K562 (cell line): ENCODE measurements around the gene CD151. TPM values are rescaled to one million over a fixed set of nuclear protein-coding genes. Genes with fewer than 3 reads are reported as not detected.

ENCODE experiments used
- BHLHE40 ChIP-seq: IDR thresholded peaks from 2 replicates; pipeline ENCODE4 v1.6.1; 2011; ENCODE audit warnings: low read length, improper control_type of control experiment
- CHD2 ChIP-seq: IDR thresholded peaks from 2 replicates; pipeline ENCODE4 v1.6.1; 2011; ENCODE audit warnings: low read depth, low read length
- CSDE1 ChIP-seq, 2 experiments: fragments of 450-650 bp; IDR thresholded peaks; 2 replicates each; pipeline ENCODE4 v1.6.1; 2016; ENCODE audit warnings: mild to moderate bottlenecking in 1 of 2
- FOXA3 ChIP-seq, 2 experiments: fragments of 450-650 bp in 1 of 2; sonication (generic) in 1 of 2; formaldehyde crosslinking; IDR thresholded peaks in 1 of 2; conservative IDR thresholded peaks in 1 of 2; 2 replicates each; pipeline versions ENCODE4 v1.4.0 to v1.8.0; 2020 to 2022; ENCODE audit warnings: mild to moderate bottlenecking in 2 of 2, missing genetic modification reagents in 1 of 2
- HIVEP1 ChIP-seq: fragments of 250-450 bp; sonication (Bioruptor Pico); IDR thresholded peaks from 2 replicates; pipeline ENCODE4 v1.4.0; 2020; ENCODE audit warnings: mild to moderate bottlenecking
- LARP7 ChIP-seq: fragments of 450-650 bp; IDR thresholded peaks from 2 replicates; pipeline ENCODE4 v1.6.1; 2016
- MBD2 ChIP-seq: sonication (generic); IDR thresholded peaks from 2 replicates; pipeline ENCODE4 v1.6.1; 2016; ENCODE audit warnings: low read depth, borderline replicate concordance
- MYNN ChIP-seq, 2 experiments: sonication (generic); formaldehyde crosslinking in 1 of 2; IDR thresholded peaks; 2 replicates each; pipeline versions ENCODE4 v1.5.0 to v1.6.1; 2016 to 2020; ENCODE audit warnings: antibody characterized with exemption in 1 of 2, missing genetic modification reagents in 1 of 2
- NFXL1 ChIP-seq: fragments of 450-650 bp; formaldehyde crosslinking; IDR thresholded peaks from 2 replicates; pipeline ENCODE4 v1.4.0; 2021; ENCODE audit warnings: mild to moderate bottlenecking
- POLR2H ChIP-seq: IDR thresholded peaks from 2 replicates; pipeline ENCODE4 v1.6.1; 2016; ENCODE audit warnings: missing genetic modification characterization, low read depth, mild to moderate bottlenecking, control low read depth, missing compliant biosample characterization, moderate library complexity
- PRMT5 ChIP-seq: sonication (generic); formaldehyde crosslinking; IDR thresholded peaks from 2 replicates; pipeline ENCODE4 v1.5.0; 2020; ENCODE audit warnings: missing genetic modification reagents
- SMAD3 ChIP-seq: fragments of 450-650 bp; formaldehyde crosslinking; conservative IDR thresholded peaks from 2 replicates; pipeline ENCODE4 v1.4.0; 2020; ENCODE audit warnings: mild to moderate bottlenecking
- SRSF7 ChIP-seq: fragments of 200-400 bp; formaldehyde crosslinking; optimal IDR thresholded peaks from 2 replicates; pipeline ENCODE3; 2017; ENCODE audit warnings: mild to moderate bottlenecking, low read depth, low read length
- TAF7 ChIP-seq: fragments of 450-650 bp; IDR thresholded peaks from 2 replicates; pipeline ENCODE4 v1.6.1; 2016; ENCODE audit warnings: missing genetic modification characterization, missing compliant biosample characterization
- TBP ChIP-seq: optimal IDR thresholded peaks from 2 replicates; pipeline ENCODE3; 2011; ENCODE audit warnings: low read depth, low read length, improper control_type of control experiment
- TSC22D4 ChIP-seq: fragments of 450-650 bp; IDR thresholded peaks from 2 replicates; pipeline ENCODE4 v1.6.1; 2016; ENCODE audit warnings: missing genetic modification characterization, missing biosample characterization, control low read depth
- YY1 ChIP-seq, 3 experiments: IDR thresholded peaks; 2 replicates each; pipeline ENCODE4 v1.6.1; 2011; ENCODE audit warnings: low read length in 2 of 3, mild to moderate bottlenecking in 2 of 3, moderate library complexity in 2 of 3, borderline replicate concordance in 1 of 3, control low read depth in 1 of 3, low read depth in 1 of 3; ENCODE audit not compliant: insufficient read depth in 3 of 3, insufficient replicate concordance in 2 of 3, control insufficient read depth in 1 of 3, insufficient read length in 1 of 3; ENCODE audit errors: extremely low read depth in 1 of 3
- ZKSCAN3 ChIP-seq: fragments of 250-450 bp; sonication (Bioruptor Pico); IDR thresholded peaks from 2 replicates; pipeline ENCODE4 v1.4.0; 2020
- ZNF224 ChIP-seq: sonication (generic); formaldehyde crosslinking; IDR thresholded peaks from 2 replicates; pipeline ENCODE4 v1.8.0; 2022; ENCODE audit warnings: mild to moderate bottlenecking, missing genetic modification reagents
- ZNF507 ChIP-seq: conservative IDR thresholded peaks from 2 replicates; pipeline ENCODE4 v1.6.1; 2017; ENCODE audit warnings: missing genetic modification characterization, missing compliant biosample characterization
- polyA plus RNA-seq, 8 experiments: library from polyadenylated mRNA; depleted of rRNA in 4 of 8; stranded (reverse) in 5 of 8; unstranded in 3 of 8; fragments of >200 nt; fragmentation: Nextera tagmentation in 2 of 8; fragmentation: Illumina TruSeq in 1 of 8; extraction: Ambion mirVana in 2 of 8; extraction: Trizol in 1 of 8; gene quantifications; 2 replicates each; pipeline versions ENCODE4 v1.2.1 to v1.2.3, GENCODE V29; 2011 to 2014; ENCODE audit warnings: inconsistent platforms in 1 of 8, missing spikeins in 1 of 8
- total RNA-seq, 7 experiments: library from RNA; depleted of rRNA in 6 of 7; stranded (reverse); fragments of >200 nt in 6 of 7; fragmentation: Illumina TruSeq in 2 of 7; extraction: Trizol in 2 of 7; gene quantifications; 2 replicates each; pipeline versions ENCODE4 v1.2.1 to v1.2.3, GENCODE V29; 2011 to 2021; ENCODE audit warnings: low replicate concordance in 1 of 7
- TF ChIP-seq, protein P1 (sequence below), 2 experiments: fragments of 450-650 bp in 1 of 2; sonication (generic) in 1 of 2; formaldehyde crosslinking in 1 of 2; IDR thresholded peaks in 1 of 2; conservative IDR thresholded peaks in 1 of 2; 2 replicates each; pipeline versions ENCODE4 v1.6.1 to v1.8.1; 2016 to 2023; ENCODE audit warnings: mild to moderate bottlenecking in 2 of 2, moderate library complexity in 2 of 2, inconsistent platforms in 1 of 2, missing genetic modification reagents in 1 of 2
- TF ChIP-seq, protein P2 (sequence below): fragments of 250-450 bp; sonication (Bioruptor Pico); IDR thresholded peaks from 2 replicates; pipeline ENCODE4 v1.5.0; 2021
- TF ChIP-seq, protein P3 (sequence below): fragments of 250-450 bp; sonication (Bioruptor Pico); IDR thresholded peaks from 2 replicates; pipeline ENCODE4 v1.8.0; 2021; ENCODE audit warnings: moderate library complexity, mild to moderate bottlenecking, inconsistent platforms
- TF ChIP-seq, protein P4 (sequence below): fragments of 450-650 bp; formaldehyde crosslinking; IDR thresholded peaks from 2 replicates; pipeline ENCODE4 v1.4.0; 2020; ENCODE audit warnings: mild to moderate bottlenecking

Gene CD151
- total and polyA plus RNA-seq, 9 of the 15 experiments (the other 6 are each of a cell fraction or from before 2014, with no cell fraction given): 2.3 to 187 (median 140) TPM

DNA sequence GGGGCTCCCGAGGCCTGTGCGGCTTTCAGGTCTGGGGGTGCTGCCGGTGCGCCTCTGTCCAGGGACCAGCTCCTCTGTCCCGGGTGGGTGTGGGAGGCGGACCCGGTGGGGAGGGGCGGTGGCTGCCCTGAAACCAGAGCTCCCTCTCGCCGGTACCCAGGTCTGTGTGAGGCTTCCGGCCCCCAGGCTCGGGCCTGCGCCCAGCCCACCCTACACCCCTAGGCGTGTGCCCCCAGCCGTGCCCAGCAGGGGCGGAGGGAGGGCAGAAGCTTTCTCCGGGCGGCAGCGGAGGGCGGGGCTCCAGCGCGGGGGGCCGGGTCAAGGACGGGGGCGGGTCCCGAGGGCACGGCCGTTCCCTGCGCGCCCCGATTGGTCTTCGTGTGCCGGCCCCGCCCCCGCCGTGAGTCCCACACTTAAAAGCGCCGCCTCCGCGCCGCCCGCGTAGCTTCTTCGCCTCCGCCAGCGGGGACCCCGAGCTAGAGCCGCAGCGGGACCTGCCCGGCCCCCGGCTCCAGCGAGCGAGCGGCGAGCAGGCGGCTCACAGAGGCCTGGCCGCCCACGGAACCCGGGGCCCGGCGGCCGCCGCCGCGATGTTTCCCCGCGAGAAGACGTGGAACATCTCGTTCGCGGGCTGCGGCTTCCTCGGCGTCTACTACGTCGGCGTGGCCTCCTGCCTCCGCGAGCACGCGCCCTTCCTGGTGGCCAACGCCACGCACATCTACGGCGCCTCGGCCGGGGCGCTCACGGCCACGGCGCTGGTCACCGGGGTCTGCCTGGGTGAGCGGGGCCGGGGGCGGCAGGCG is 13.4 kb upstream of the CD151 start (continued):
- TF ChIP-seq YY1 (IDR thresholded peaks at IDR 0.05; ENCODE audit: borderline replicate concordance in 1 of 3, control insufficient read depth in 1 of 3, extremely low read depth in 1 of 3, insufficient read depth in 3 of 3, insufficient read length in 1 of 3, insufficient replicate concordance in 2 of 3, low read depth in 1 of 3, low read length in 2 of 3) (peak in 1 of 3 experiments; percentile 37), MYNN (IDR thresholded peaks at IDR 0.05) (no peak), MYNN (CRISPR knock-in tag; IDR thresholded peaks at IDR 0.05) (no peak), POLR2H (tag) (peak; percentile 91), SMAD3 (CRISPR knock-in tag) (no peak), CHD2 (peak; percentile 79), MBD2 (peak; percentile 60; the same call in 1 of the 2 replicates), NFXL1 (CRISPR knock-in tag) (no peak), TAF7 (no peak), SRSF7 (no peak), PRMT5 (CRISPR knock-in tag) (no peak; the same call in 1 of the 2 replicates), BHLHE40 (no peak), CSDE1 (IDR thresholded peaks at IDR 0.05) (no peak), ZKSCAN3 (CRISPR knock-in tag) (no peak), HIVEP1 (CRISPR knock-in tag) (no peak), LARP7 (no peak), ZNF507 (tag) (no peak), TSC22D4 (tag) (no peak), ZNF224 (CRISPR knock-in tag) (no peak), FOXA3 (CRISPR knock-in tag; conservative IDR thresholded peaks at IDR 0.05 in 1 of 2, IDR thresholded peaks at IDR 0.05 in 1 of 2) (no peak; a peak in 1 of 4 replicates), TBP (peak; percentile 97)
- TF ChIP-seq, protein P1, sequence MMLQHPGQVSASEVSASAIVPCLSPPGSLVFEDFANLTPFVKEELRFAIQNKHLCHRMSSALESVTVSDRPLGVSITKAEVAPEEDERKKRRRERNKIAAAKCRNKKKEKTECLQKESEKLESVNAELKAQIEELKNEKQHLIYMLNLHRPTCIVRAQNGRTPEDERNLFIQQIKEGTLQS (IDR thresholded peaks at IDR 0.05): no peak
- TF ChIP-seq, protein P1 (CRISPR knock-in tag; conservative IDR thresholded peaks at IDR 0.05): no peak
- TF ChIP-seq, protein P2, sequence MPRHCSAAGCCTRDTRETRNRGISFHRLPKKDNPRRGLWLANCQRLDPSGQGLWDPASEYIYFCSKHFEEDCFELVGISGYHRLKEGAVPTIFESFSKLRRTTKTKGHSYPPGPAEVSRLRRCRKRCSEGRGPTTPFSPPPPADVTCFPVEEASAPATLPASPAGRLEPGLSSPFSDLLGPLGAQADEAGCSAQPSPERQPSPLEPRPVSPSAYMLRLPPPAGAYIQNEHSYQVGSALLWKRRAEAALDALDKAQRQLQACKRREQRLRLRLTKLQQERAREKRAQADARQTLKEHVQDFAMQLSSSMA: no peak
- TF ChIP-seq, protein P3, sequence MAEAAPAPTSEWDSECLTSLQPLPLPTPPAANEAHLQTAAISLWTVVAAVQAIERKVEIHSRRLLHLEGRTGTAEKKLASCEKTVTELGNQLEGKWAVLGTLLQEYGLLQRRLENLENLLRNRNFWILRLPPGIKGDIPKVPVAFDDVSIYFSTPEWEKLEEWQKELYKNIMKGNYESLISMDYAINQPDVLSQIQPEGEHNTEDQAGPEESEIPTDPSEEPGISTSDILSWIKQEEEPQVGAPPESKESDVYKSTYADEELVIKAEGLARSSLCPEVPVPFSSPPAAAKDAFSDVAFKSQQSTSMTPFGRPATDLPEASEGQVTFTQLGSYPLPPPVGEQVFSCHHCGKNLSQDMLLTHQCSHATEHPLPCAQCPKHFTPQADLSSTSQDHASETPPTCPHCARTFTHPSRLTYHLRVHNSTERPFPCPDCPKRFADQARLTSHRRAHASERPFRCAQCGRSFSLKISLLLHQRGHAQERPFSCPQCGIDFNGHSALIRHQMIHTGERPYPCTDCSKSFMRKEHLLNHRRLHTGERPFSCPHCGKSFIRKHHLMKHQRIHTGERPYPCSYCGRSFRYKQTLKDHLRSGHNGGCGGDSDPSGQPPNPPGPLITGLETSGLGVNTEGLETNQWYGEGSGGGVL (CRISPR knock-in tag): no peak
- TF ChIP-seq, protein P4, sequence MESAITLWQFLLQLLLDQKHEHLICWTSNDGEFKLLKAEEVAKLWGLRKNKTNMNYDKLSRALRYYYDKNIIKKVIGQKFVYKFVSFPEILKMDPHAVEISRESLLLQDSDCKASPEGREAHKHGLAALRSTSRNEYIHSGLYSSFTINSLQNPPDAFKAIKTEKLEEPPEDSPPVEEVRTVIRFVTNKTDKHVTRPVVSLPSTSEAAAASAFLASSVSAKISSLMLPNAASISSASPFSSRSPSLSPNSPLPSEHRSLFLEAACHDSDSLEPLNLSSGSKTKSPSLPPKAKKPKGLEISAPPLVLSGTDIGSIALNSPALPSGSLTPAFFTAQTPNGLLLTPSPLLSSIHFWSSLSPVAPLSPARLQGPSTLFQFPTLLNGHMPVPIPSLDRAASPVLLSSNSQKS (CRISPR knock-in tag): no peak
